Stimulated activated CD4-positive, alpha-beta T cell treated with anti-CD3 and anti-CD28 coated beads, Interleukin-15, amount 100 ng/mL, for 48 hours (primary cell): ENCODE data around the gene NAPSA.
"Not testable (repeated sequence)": the region's sequence is repeated elsewhere in the genome, so short reads cannot be mapped to it uniquely, and the experiment has no call there.

Experiments used
- DNase-seq, 2 donors: peaks; one replicate each; pipeline ENCODE4 v3.0.0-alpha.2; 2020; ENCODE audit warnings: low read depth in 2 of 2

Gene NAPSA

DNA sequence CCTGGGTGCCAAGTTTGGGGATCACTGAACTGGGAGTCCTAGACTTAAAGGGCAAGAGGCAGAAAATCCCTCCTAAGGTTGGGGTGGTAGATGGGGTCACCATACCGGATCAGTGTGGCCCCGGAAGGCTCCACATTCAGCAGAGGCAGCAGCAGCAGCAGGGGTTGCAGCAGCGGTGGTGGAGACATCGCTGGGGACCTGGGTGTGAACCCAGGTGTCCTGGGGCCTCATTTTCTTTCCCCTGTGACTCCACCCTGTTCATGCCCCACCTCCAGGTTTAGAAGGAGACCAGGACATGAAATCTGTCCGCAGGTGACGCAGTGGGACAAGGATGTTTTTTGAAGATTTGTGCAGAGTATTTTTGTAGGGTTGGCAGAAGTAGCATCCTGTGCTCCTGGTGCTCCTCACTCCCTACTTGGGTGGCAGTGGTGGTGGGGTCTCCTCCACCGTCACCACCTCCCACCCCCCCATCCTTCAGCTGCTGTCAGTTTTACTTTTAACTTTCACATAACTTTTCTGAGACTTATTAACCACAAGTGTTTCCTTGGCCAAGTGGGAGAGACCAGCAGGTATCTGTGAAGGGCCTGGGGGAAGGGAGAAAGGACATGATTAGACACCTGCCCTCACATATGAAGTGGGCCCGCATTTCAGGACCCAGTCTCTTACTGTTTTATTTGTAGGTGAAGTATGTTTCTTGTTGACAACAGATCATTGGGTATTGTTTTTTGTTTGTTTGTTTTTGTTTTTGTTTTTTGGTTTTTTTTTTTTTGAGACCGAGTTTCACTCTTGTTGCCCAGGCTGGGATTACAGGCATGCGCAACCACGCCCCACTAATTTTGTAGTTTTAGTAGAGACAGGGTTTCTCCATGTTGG is at the start of gene NAPSA:
TSS of gene NAPSA (minus strand) at position 206 of the 873 bp plus-strand sequence. CDS start at position 188, 18 bp downstream.
- DNase-seq, result no peak

DNA sequence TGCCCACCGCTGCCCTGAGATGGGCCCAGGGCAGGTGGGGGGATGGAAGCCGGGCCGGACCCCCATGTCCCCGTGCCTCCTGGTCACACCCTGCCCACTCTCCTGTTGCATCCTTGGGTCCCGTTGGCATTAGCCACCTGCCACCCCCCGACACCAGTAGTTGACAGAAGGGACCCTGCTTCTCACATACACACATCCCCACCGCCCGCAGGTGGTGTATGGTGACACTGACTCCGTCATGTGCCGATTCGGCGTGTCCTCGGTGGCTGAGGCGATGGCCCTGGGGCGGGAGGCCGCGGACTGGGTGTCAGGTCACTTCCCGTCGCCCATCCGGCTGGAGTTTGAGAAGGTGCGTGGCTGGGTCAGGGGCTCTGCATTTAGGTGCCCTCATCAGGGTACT is 48.1 kb upstream of the NAPSA start:
- DNase-seq, result no peak

DNA sequence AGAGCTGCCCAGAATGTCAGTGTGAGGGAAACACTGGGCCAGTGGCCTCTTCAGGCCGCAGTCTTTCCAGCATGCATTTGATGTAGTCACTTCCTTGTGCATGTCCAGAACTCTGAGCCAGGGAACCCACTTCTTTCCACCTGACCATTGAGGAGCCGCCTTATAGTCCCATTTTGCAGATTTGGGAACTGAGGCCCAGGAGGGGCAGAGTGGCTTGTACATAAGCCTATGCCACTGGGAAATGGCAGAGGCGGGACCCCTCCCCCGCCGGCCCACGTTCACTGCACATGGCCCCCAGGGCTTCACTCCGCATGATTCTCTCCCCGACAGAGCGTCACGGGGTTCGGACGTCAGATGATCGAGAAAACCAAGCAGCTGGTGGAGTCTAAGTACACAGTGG is 47.7 kb upstream of the NAPSA start:
- DNase-seq, result no peak

DNA sequence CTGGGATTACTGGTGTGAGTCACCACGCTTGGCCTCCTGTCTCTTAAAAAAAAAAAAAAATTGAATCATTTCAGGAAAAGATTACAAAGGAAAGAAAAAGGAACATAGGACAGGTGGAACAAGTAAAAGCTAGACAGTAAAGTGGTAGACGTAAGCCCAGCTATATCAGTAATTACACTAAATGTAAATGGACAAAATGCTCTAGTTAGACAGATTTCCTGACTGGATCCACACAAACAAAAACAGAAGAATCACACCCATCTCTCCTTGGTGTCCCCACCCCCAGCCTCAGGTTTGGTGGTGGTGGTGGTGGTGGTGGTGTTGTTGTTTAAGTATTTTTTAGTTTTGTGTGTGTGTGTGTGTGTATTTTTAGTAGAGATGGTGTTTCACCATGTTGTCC is 47.0 kb upstream of the NAPSA start:
- no peak for DNase-seq

DNA sequence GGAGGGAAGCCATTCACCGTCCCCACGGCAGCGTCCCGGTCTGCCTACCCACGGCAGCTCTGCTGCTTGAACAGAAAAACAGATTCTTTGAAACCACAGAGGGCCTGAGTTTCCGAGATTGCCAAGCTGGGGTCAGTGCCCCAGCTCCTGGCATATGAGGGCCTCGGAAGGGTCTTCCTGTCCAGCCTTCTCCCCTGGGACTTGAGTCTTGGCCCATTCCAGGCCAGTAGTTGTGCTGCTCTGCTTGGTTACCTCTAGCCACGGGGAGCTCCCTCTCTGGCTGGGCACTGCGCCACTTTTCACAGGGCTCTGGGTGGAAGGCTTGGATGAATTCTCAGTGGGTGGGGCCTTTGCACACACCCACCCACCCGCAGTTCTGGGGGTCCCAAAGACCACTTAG is 44.7 kb upstream of the NAPSA start:
- no peak for DNase-seq

DNA sequence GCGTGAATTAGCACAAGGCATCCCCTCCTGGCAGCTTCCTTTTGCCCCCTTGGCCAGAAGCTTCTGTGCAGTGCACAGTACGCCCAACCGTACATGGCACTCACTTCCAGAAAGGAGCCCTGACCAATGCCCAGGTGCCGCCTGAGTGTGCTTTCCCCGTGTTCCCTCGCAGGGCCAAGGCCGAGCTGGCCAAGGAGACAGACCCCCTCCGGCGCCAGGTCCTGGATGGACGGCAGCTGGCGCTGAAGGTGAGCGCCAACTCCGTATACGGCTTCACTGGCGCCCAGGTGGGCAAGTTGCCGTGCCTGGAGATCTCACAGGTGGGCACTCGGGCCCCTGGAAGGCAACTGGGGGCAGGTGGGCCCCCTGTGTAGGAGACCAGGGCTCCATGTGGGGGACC is 43.9 kb upstream of the NAPSA start:
- no peak for DNase-seq

DNA sequence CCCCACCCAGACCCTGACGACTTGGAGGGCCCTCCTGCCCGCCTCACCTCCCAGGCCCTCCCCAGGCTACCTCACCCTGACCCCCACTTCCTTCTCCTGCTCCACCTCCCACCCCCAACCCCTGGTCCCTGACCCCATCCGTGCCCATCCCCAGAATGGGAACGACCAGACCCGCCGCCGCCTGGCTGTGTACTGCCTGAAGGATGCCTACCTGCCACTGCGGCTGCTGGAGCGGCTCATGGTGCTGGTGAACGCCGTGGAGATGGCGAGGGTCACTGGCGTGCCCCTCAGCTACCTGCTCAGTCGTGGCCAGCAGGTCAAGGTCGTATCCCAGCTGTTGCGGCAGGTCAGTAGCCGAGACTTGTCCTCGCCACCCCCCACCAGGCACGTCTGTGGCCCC is 41.4 kb upstream of the NAPSA start:
- DNase-seq, result no peak

DNA sequence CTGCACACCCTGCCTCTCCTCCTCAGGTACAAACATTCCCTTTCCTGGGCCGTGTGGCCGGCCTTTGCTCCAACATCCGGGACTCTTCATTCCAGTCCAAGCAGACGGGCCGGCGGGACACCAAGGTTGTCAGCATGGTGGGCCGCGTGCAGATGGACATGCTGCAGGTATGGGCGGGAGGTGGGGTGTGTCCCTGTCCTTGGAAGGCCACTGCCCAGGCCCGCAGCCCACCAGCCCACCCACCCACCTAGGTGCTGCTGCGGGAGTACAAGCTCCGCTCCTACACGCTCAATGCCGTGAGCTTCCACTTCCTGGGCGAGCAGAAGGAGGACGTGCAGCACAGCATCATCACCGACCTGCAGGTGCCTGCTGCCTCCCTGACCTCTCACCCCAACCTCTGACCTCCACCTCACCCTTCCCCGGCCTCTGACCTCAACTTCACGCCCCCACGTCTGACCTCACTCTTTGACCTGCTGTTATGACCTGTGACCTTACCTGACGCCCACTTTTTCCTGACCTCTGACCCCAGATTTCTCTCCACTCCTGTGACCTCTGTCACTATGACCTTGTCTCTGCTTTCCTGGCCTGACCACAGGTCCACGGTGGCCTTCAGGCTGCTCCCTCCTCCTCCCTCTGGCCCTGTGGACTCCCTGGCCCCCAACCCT is 40.8 kb upstream of the NAPSA start:
- no peak for DNase-seq

DNA sequence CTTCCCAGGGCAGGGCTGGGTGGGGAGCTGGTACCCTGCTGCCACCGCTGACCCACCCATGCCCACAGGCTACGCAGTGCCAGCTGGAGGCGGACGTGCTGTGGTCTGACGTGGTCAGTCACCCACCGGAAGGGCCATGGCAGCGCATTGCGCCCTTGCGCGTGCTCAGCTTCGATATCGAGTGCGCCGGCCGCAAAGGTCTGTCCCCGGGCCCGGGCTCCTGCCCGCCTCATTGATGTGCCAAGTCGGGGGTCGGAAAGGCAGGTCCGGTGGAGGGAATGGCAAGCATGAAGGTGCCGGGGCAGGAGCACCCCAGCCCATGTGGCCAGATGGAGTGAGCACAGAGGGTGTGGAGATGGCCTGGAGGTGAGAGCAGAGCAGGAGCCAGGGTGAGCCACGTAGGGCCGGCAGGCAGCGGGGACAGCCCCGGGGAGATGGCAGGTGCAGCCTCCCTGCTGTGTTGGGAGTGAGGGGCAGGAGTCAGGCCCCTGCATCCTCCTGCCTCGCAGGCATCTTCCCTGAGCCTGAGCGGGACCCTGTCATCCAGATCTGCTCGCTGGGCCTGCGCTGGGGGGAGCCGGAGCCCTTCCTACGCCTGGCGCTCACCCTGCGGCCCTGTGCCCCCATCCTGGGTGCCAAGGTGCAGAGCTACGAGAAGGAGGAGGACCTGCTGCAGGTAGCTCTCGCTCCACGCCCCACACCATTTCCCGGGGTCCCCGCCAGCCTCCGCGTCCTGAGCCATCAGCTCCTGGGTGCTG is 37.3 kb upstream of the NAPSA start:
- no peak for DNase-seq

DNA sequence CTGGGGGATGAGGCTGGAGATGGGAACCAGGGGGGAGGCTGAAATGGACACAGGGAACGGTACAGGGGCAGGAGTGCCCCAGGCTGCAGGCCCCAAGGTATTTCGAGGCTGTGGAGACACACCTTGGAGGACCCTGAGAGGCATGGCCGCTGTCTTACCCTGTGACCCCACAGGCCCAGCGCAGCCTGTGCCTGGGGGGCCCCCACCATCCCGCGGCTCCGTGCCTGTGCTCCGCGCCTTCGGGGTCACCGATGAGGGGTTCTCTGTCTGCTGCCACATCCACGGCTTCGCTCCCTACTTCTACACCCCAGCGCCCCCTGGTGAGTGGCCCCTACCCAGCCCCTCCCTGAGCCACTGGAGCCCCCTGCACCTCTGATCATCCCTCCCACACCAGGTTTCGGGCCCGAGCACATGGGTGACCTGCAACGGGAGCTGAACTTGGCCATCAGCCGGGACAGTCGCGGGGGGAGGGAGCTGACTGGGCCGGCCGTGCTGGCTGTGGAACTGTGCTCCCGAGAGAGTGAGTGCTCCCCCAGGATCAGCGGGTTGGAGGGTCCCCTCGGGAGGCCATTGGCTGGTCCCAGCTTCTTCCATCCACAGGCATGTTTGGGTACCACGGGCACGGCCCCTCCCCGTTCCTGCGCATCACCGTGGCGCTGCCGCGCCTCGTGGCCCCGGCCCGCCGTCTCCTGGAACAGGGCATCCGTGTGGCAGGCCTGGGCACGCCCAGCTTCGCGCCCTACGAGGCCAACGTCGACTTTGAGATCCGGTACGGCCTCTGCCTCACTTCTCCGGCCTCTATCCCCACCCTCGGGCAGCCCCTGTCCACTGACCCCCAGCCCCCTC is 36.4 kb upstream of the NAPSA start:
- DNase-seq, result no peak

DNA sequence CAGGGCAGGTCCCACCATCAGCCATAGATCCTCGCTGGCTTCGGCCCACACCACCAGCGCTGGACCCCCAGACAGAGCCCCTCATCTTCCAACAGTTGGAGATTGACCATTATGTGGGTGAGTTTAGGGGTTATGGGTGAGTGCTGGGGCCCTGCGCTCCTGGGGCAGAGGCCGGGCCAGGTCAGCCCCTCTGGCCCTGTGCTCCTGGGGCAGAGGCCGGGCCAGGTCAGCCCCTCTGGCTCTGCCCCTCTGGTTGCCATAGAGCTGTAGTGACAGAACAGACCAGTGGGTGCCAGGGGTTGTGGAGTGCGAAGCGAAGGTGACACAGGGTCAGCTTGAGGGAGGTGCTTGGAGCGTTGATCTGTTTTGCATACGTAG is 33.9 kb upstream of the NAPSA start:
- no peak for DNase-seq

DNA sequence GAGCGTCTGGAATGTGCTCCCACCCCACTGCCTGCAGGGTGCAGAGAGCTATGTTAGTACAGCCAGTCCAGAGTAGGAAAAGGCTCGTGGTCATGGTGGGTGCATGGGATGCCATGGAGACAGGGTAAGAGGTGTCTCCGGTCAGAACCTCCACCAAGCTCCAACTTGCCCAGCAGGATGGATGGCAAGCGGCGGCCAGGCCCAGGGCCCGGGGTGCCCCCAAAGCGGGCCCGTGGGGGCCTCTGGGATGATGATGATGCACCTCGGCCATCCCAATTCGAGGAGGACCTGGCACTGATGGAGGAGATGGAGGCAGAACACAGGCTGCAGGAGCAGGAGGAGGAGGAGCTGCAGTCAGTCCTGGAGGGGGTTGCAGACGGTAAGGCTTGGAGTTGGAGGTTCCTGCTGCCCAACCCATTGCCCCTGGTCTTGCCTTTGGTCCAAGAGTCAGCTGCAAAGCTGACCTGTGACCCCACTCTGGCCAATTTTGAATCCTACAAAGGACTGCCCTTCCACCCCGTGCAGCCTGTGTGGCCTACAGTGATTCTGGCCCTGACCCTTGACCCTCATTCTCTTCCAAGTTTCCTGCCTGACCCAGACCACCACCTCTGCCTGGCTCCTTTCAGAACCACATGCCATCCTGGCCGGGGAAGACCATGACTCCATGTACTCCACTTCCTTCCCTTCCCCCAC is 33.4 kb upstream of the NAPSA start:
- DNase-seq, result no peak

DNA sequence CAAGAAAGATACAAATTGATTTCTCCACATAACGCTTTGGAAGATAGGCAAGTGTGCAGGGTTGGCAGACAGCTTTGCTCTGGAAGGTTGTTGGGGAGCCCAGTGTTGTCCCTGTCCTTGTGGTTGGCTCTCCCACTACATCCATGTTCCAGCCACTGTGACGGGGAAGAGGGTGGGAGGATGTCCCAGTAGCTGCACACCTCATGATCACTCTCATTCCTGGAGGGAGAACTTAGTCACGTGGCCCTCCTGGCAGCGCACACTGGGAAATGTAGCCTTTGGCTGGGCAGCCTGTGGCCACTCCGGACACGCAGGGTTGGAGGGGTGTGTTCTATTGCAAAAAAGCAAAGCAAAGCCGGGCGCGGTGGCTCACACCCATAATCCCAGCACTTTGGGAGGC is 28.6 kb upstream of the NAPSA start:
- DNase-seq, result no peak

DNA sequence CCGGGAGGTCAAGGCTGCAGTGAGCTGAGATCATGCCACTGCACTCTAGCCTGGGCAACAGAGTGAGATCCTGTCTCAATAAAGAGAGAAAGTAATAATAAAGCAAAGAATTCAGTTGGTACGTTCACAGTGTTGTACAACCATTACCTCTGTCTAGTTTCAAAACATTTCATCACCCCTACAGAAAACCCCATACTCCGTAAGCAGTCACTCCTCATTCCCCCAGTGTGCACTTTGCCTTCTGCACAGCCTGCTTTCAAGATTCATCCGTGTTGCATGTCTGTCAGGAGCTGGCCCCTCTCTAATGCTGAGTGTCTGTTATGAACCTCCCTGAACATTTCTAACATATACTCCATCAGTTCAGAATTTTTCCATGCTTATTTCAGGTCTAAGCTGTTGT is 28.1 kb upstream of the NAPSA start:
- no peak for DNase-seq

DNA sequence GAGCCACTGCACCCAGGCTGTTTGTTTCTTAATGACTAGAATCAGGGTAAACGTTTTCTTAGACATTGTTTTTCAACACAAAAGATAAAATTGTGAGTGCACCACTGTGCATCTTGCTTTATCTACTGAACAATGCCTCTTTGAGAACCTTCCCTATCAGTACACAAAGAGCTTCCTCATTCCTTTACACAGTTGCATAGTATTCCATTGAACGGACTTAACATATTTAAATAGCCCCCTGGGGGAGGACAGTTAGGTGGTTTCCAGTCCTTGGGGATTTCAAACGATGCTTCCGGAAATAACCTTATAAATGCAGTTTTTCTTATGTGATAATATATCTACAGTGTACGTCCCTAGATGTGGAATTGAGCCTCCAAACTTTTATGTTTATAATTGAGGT is 27.3 kb upstream of the NAPSA start:
- no peak for DNase-seq

DNA sequence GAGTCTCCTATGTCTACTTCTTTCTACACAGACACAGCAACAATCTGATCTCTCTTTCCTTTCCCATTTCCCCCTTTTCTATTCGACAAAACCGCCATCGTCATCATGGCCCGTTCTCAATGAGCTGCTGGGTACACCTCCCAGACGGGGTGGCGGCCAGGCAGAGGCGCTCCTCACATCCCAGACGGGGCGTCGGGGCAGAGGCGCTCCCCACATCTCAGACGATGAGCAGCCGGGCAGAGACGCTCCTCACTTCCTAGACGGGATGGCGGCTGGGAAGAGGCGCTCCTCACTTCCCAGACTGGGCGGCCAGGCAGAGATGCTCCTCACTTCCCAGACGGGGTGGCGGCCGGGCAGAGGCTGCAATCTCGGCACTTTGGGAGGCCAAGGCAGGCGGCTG is 25.5 kb upstream of the NAPSA start:
- DNase-seq, result not testable (repeated sequence)

DNA sequence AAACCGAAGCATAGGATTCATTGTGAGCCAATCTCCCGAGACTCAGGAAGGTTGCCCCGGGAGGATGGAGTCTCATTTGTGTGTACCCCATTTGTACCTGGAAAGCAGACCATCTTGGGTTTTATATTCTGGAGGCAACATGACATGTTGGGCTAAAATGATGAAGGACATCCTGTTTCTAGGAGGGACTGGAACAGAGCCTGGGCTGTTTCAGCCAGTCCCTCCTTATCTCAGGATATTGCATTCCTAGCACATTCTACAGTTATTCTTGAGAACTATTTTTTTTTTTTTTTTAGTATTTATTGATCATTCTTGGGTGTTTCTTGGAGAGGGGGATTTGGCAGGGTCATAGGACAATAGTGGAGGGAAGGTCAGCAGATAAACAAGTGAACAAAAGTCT is 24.9 kb upstream of the NAPSA start:
- DNase-seq, result not testable (repeated sequence)

DNA sequence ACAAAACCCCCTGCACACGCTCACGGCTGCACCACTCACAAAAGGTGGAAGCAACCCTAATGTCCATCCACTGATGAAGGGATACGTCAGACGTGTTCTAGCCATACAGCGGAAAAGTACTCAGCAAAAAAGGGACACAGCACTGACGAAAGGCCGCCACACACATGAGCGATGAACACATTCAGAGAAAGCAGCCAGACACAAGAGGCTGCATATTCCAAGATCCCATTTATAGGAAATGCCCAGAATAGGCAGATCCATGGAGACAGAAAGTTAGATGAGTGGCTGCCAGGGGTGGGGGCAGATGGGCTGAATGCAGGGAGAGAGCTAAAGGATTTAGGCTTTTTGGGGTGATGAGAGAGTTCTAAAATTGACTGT is 22.4 kb upstream of the NAPSA start:
- DNase-seq, result no peak

DNA sequence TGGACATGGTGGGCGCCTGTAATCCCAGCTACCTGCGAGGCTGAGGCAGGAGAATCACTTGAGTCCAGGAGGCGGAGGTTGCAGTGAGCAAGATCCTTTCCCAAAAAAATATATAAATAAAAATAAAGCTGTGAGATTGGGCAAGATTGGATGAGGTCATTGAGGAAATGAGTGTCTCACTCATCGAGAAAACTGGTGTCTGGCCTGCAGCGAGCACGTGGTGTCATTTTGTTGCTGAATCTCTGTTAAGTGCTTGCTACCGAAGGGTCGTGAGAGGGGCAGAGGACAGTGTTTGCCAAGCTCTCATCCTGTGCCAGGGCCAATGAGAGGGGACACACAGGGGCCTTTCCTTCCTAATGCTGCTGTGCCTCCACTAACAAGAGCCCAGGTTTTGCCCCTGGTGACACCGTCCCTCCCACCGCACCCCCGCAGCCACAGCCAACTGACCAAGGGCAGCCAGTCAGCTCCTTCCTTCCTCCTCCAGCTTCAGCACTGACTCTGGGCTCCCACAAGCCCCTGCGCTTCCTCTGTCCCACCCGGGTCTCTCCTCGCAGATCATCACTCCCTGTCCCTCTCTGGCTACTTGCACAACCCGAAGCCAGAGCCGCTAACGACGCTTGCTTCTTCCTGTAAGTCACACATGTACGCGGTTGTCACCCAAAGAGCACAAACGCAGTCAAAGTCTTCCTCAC is 21.9 kb upstream of the NAPSA start:
- no peak for DNase-seq

DNA sequence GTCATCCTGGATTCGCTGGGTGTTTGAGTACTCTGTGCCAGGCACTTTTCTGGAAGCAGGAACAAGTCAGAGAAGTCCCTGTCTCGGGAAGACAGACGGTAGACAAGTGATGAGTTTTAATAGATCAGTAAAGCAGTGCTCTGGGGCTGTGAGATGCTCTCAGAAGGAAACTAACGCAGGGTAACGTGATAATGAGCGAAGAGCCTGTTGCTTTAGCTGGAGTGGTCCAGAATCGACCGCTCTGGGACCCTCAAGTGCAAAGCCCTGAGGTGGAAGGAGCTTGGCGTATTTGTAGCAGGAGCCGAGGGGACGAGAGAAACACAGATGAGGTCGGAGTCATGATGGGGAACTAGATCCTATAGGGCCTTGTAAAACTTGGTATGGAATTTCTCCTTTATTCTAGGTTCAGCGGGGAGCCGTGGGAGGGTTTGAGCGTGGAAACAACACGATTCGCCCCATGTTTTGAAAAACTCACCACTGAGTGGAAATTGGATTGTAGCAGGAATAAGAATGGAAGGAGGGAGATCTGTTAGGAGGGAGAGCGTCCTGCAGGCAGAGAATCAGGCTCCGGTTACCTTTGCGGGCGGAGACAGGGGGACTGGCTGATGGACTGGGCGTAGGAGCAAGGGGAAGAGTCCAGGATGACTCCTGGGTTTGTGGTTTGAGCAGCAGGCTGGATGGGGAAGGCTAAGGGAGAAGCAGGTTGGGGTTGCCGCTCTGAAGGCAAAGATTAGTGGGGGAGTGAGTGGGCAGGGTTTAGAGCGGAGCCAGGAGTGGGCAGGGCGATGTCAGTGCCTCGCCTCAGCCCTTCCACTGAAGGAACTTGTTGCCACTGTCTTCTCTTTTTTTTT is 19.5 kb upstream of the NAPSA start:
- DNase-seq, result no peak
